ENCODE results near the gene RAPGEF4. TPM values are rescaled to one million over a fixed set of nuclear protein-coding genes. Genes with fewer than 3 reads are reported as not detected.

RAPGEF4 gene
- total and polyA plus RNA-seq, 2 of the 8 experiments (the other 6 are each of a cell fraction or from before 2014, with no cell fraction given): 1.2 to 2.6 TPM

DNA sequence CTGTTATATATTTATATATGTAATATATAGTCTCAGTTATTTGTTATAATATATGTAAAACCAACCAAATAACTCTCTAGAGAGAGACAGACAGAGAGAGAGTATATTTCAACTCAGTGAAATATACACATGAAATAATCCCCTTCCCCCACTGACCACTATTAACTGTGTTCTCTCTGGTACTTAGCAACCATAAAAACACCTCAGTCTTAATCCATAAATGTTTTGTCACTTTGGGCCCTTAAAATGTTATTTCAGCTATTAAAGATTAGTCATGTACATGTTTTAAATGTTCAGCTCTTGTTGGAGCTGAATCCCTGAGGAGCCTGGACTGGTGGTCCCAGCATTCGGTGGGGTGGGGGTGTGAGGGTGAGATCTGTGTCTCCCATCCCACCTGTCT lies 217.8 kb downstream of the RAPGEF4 start:
- no peak overlapping the region for H2BK120ac ChIP-seq (replicated peaks; ENCODE audit: low read depth, low read length)
- H3K4me3 ChIP-seq (ENCODE audit: extremely low read depth in 1 of 4, insufficient read depth in 2 of 4, low read depth in 3 of 4, low read length in 4 of 4): no peak overlapping the region
- H3K27me3 ChIP-seq (replicated peaks in 1 of 4; ENCODE audit: control insufficient read depth in 3 of 4, extremely low read depth in 1 of 4, insufficient read depth in 3 of 4, low read length in 3 of 4): no peaks in the 10 kb centered on the region
- H3K4me1 ChIP-seq (replicated peaks in 1 of 4; ENCODE audit: control insufficient read depth in 3 of 4, insufficient read depth in 4 of 4, low read length in 3 of 4): no peaks in the 10 kb centered on the region; a peak in 1 of 7 replicates
- no peak overlapping the region for H2BK15ac ChIP-seq (ENCODE audit: low read length)
- no peak overlapping the region for H3K4me2 ChIP-seq (ENCODE audit: insufficient read depth in 1 of 2, low read depth in 2 of 2, low read length in 2 of 2)
- DNase-seq (ENCODE audit: low read depth in 1 of 2, low spot score in 2 of 2) (no peak), FAIRE-seq (no peak)
- no peak overlapping the region for H4K8ac ChIP-seq (ENCODE audit: extremely low read depth, insufficient read depth, low read length)
- ChIA-PET CTCF (ENCODE audit: partially characterized antibody) (interaction anchor here (1.2 kb wide), 1 partner anchor 138 kb away, joined by 4 read pairs; no protein-coding TSS in a partner anchor), POLR2A (ENCODE audit: partially characterized antibody) (no interaction called here)
- H3K9ac ChIP-seq (replicated peaks in 1 of 4; ENCODE audit: extremely low read depth in 1 of 4, low read depth in 3 of 4, low read length in 3 of 4): no peak overlapping the region
- H3K79me2 ChIP-seq (ENCODE audit: control insufficient read depth in 1 of 2, insufficient read depth in 2 of 2, low read length in 2 of 2): no peaks in the 10 kb centered on the region
- H3K36me3 ChIP-seq (ENCODE audit: control insufficient read depth in 2 of 4, insufficient read depth in 4 of 4, low read length in 3 of 4): no peaks in the 10 kb centered on the region
- WGBS, 2 experiments (ENCODE audit: extremely low coverage in 1 of 2, insufficient coverage in 1 of 2, insufficient read length in 1 of 2, insufficient replicate concordance in 2 of 2, low coverage in 1 of 2, low lambda C conversion rate in 2 of 2, missing lambda C conversion rate in 1 of 2): 80% methylated on average over 1 of the region's 1 CpG; no CpG with 5 or more reads in 1 of the 2 experiments
- H3K9me3 ChIP-seq (ENCODE audit: insufficient read depth in 2 of 2, low read depth in 1 of 2, low read length in 1 of 2): no peaks in the 10 kb centered on the region
- no peak overlapping the region for H2BK5ac ChIP-seq (ENCODE audit: low read depth, low read length)
- H4K5ac ChIP-seq (ENCODE audit: insufficient read length, low read depth, low read length): no peak overlapping the region
- H3K56ac ChIP-seq (replicated peaks; ENCODE audit: insufficient read length, low read depth, low read length): no peak overlapping the region
- H2BK12ac ChIP-seq (ENCODE audit: low read depth, low read length): no peak overlapping the region
- H3K79me1 ChIP-seq (ENCODE audit: low read depth, low read length): no peaks in the 10 kb centered on the region
- no peak overlapping the region for H3K27ac ChIP-seq (ENCODE audit: low read depth, low read length)
- H2AK5ac ChIP-seq (ENCODE audit: low read depth, low read length): no peak overlapping the region
- no peak overlapping the region for H3K14ac ChIP-seq (ENCODE audit: insufficient read length)
- H2BK20ac ChIP-seq (ENCODE audit: low read length): no peak overlapping the region
- H2AFZ ChIP-seq (ENCODE audit: low read length): no peak overlapping the region
- H4K20me1 ChIP-seq (replicated peaks in 1 of 2; ENCODE audit: control insufficient read depth in 1 of 2, insufficient read depth in 2 of 2, low read length in 2 of 2): no peaks in the 10 kb centered on the region
- no peak overlapping the region for H3K18ac ChIP-seq (ENCODE audit: extremely low read depth, low read length)
- H3K23ac ChIP-seq (ENCODE audit: insufficient read length): no peak overlapping the region
- no peak overlapping the region for H3K4ac ChIP-seq (replicated peaks; ENCODE audit: insufficient read length, low read depth, low read length)
- no peak overlapping the region for H4K91ac ChIP-seq (replicated peaks; ENCODE audit: insufficient read length, low read length)
- H3K23me2 ChIP-seq (ENCODE audit: low read depth, low read length): no peaks in the 10 kb centered on the region
- TF ChIP-seq CHD2 (IDR thresholded peaks at IDR 0.05; ENCODE audit: low read length): no peak
- TF ChIP-seq POLR2A (IDR thresholded peaks at IDR 0.05; ENCODE audit: control extremely low read depth in 1 of 2, low read depth in 2 of 2, low read length in 2 of 2): no peak
- no peak for TF ChIP-seq SAP30 (IDR thresholded peaks at IDR 0.05; ENCODE audit: insufficient read depth, insufficient replicate concordance, low read length)

All from H1 (cell line).